Stimulated activated CD4-positive, alpha-beta T cell treated with anti-CD3 and anti-CD28 coated beads, Interleukin-12 subunit alpha, Interleukin-12 subunit beta, amount 100 ng/mL, for 24 hours (primary cell): ENCODE measurements around the gene PLEKHB2.
"Not testable (repeated sequence)": the region's sequence is repeated elsewhere in the genome, so short reads cannot be mapped to it uniquely, and the experiment has no call there.

ENCODE experiments used
- DNase-seq, 2 experiments: peaks; one replicate each; pipeline ENCODE4 v3.0.0-alpha.2; 2020; ENCODE audit warnings: low read depth in 2 of 2

The PLEKHB2 gene

GRCh38 chr2:131093696-131094462, 11.3 kb upstream of the PLEKHB2 start:
- DNase-seq = peak in 1 of 2 experiments; percentile 24

- no peak for DNase-seq
Measured at GRCh38 chr2:131094463-131095281, 10.5 kb upstream of the PLEKHB2 start.

GRCh38 chr2:131103165-131103564, 2.0 kb upstream of the PLEKHB2 start:
- DNase-seq = no peak

GRCh38 chr2:131104487-131105155, 515 bp upstream of the PLEKHB2 start:
- peak; percentile 13 for DNase-seq

DNA sequence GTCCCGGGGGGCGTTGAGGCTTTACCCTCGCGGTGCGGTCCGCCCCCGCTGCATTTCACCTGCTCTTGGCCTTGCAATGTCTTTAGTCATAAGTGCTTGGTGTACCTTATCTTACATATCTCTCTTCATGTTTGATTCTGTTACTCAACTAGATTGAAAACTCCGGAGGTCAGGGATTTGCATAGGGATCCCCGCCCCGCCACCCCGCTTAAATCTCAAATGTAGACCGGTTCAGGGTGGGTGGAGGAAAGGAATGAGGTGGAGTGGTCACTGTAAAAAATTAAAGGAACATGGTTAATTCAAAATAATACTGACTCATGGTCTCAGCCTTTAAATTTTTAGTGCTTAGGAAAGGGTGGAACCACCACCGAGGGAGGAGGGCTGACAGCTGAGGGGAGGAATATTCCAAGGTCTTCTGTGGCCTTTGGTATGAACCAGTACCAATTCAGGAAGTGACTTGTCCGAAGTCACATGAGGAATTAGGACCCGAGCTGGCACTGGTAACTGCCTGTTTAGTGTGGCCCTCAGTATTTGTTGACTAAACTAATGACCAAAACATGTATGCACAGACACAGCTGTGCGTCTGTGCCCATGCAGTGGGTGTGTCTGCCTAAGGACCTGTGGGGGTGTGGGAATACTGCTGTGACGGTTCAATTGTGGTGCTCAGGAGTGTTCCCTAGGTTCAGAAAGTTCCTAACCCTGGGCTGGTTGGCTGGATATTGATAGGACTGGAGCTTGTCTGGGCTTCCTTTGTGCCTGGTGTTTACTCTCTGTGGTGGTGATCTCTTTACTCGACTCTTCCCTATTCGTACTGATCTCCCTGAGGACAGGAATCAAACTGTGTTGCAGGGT, 1.0 kb downstream of the PLEKHB2 start:
- peak in 1 of 2 experiments; percentile 6 for DNase-seq

DNA sequence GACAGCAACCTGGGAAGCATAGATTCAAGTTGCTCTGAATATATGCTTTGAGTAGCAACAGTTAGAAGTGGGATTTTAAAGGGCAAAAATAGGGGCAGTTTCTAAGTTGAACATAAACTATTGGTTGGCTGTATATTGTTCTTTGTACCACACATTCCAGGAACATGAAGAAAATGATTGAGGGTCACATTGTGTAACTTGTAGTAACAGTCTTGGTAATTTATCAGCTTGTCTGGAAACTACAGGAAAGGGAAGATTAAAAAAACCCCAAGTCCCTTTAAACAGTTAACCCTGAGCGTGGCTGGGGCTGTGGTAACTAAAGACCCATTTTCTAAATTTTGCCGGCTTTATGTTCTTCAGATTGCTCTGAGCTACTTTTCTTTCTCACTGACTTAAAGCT, 7.4 kb downstream of the PLEKHB2 start:
- no peak for DNase-seq

DNA sequence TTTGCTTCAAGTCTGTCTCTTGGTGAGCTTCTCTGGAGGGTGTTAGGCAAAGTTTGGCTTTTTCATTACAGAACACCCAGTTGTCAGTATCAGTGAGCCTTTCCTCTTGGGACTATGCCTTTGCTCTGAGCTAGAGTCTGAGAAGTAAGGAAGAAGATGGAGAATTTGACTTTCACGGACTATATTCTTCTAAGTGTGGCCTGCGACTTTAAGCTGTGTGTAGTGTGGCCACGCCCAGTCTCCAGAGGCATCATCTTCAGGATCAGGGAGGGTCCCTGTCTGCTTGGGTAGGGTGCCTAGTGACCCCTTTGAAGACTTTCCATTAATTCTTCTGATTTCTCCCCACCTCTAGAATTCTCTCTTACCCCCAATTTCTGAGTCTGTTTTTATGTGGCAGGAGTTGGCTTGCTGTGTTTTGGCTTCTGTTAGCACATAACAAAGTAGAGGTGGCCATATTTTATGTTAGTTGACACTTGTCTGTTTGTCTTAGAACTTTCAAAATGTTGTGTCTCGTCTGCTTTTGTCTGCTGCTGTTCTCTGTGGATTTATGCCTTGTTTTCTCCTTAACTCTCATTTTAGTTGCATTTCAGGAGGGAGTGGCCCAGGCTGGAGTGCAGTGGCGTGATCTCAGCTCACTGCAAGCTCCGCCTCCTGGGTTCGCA, 8.6 kb downstream of the PLEKHB2 start:
- DNase-seq = no peak

- not testable (repeated sequence) for DNase-seq
Measured at GRCh38 chr2:131114950-131115349, 9.8 kb downstream of the PLEKHB2 start.

- no peak for DNase-seq
Measured at GRCh38 chr2:131115752-131116151, 10.6 kb downstream of the PLEKHB2 start.

- no peak for DNase-seq
Measured at GRCh38 chr2:131120815-131121317, 15.7 kb downstream of the PLEKHB2 start.

DNA sequence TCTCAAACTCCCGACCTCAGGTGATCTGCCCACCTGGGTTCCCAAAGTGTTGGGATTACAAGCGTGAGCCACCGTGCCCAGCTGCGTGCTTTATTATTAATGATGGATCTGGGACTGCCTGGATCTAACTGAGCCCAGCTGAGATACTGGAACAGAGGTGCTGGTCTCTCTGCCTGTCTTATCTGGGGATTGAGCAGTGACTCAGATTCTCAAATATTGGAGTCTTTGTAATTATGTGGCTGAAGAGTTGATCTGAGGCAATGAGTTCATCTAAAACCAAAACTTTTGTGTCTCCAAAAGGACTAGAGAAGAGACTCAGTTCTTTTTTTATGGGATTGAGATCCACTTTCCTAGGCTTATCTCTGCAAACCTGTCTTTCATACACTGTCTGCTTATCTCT, 16.3 kb downstream of the PLEKHB2 start:
- no peak for DNase-seq

GRCh38 chr2:131122496-131122895, 17.4 kb downstream of the PLEKHB2 start:
- no peak for DNase-seq

DNA sequence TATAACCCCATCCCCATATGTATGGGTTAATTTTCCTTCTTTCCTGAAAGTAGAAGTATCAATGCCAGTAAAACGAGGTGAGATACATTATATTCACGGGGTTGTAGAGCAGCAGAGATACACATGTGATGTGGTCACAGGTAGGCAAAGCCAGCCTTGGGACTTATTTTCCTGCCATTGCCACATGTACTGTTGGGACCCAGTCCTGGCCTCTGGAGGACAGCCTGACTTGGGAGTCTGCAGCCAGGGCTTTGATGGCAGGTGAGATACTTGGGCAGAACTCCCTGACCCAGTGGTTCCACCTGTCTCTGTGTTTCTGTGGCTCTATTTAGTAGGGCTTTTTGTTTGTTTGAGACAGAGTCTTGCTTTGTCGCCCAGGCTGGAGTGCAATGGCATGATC, 18.1 kb downstream of the PLEKHB2 start:
- no peak for DNase-seq

GRCh38 chr2:131125195-131125757, 20.1 kb downstream of the PLEKHB2 start:
- DNase-seq = no peak

DNA sequence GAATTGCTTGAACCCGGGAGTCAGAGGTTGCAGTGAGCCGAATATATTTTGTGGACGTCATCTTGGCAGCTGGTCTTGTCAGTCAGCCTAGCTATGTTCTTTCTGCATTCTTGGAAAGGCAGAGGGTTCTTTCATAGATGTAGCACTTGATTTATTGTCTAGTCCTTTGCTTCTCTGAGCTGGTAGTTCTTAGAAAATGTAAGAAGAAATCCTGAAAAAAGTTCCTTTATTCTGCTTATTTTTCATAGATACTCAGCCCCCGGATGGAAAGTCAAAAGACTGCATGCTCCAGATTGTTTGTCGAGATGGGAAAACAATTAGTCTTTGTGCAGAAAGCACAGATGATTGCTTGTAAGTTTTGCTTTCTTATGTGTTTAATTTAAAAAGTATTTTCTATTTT, 21.3 kb downstream of the PLEKHB2 start:
- no peak for DNase-seq

DNA sequence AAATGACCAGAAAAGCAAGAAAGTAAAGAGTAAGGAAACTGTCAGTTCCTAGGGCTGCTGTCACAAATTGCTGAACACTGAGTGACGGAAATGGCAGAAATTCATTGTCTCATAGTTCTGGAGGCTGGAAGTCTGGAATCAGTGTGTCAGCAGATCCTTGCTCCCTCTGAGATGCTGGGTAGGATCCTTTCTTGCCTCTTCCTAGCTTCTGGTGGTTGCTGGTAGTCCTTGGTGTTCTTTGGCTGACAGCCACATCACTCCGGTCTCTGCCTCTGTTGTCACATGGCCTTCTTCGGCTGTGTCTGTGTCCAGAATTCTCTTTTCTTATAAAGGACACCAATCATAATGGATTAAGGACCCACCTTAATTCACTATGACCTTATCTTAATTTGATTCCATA, 21.9 kb downstream of the PLEKHB2 start:
- DNase-seq = no peak

- no peak for DNase-seq
Measured at GRCh38 chr2:131127981-131128380, 22.8 kb downstream of the PLEKHB2 start.

- DNase-seq = no peak
Measured at GRCh38 chr2:131130298-131130596, 25.1 kb downstream of the PLEKHB2 start.

- no peak for DNase-seq
Measured at GRCh38 chr2:131132729-131133128, 27.6 kb downstream of the PLEKHB2 start.

DNA sequence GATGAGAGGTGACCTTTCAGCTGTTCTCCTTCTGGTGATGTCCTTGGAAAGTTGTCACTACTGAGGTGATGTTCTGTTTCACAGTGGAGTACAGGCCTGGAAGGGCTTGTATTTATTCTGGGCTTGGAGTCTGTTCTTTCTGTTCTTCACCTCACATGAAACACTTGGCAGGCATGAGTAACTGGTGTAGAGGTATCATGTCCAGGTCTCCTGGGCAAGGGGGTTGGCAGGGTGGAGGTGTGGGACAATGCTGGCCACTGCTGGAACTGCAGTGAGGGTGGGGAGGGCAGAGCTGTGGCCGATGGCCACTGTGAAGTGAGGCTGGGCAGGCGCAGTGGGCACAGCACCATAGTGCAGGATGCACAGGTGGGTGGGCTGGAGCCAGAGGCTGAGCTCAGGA, 35.4 kb downstream of the PLEKHB2 start:
- no peak for DNase-seq

DNA sequence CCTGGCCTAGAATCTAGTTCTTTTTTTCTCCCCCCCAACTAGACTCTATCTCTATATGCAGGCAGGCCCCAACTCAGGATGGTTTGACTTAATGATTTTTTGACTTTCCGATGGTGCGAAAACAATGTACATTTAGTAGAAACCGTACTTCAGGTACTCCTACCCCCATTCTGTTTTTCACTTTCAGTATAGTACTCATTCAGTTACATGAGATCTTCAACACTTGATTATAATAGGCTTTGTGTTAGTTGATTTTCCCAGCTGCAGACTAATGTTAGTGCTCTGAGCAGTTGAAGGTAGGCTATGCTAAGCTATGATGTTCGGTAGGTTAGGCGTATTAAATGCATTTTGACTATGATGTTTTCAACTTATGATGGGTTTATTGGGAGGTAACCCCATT, 37.7 kb downstream of the PLEKHB2 start:
- DNase-seq = no peak
